ENCODE measurements around the gene VIT. TPM values are rescaled to one million over a fixed set of nuclear protein-coding genes. Genes with fewer than 3 reads are reported as not detected.

Gene VIT
- total and polyA plus RNA-seq, 2 experiments from 2014 or later, result 0.22 to 0.31 TPM

DNA sequence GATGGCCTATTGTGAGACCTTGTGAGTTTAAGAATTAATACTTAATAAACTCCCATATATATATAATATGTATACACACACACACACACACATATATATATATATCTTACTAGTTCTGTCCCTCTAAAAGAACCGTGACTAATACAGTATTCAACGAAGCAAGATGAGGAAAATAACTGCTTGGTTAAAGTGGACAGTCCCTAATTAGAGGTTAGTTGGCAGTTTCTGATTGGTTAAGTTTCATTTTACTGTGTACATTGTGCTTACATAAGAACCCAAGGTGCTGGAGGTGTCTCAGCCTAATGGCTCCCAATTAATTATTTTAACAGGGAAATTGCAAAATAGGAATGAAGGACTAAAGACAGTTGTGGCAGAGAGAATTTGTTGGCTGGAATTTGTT is 137.7 kb downstream of the VIT start:
- TF ChIP-seq EZH2phosphoT487 (IDR thresholded peaks at IDR 0.05; ENCODE audit: insufficient read depth, low read depth) (no peak), EZH2 (IDR thresholded peaks at IDR 0.05; ENCODE audit: insufficient read depth, poor library complexity, severe bottlenecking) (no peak)
- 84 to 89% methylated on average over 2 of the region's 2 CpGs for WGBS, 2 experiments (ENCODE audit: low coverage in 1 of 2, low lambda C conversion rate in 2 of 2, missing lambda C conversion rate in 2 of 2)
- in situ Hi-C loops (cut with MboI), result no loop called here

GRCh38 chr2:36834731-36835524 is 138.4 kb downstream of the VIT start:
- 49 to 50% methylated on average over 5 of the region's 5 CpGs for WGBS, 2 experiments (ENCODE audit: low coverage in 1 of 2, low lambda C conversion rate in 2 of 2, missing lambda C conversion rate in 2 of 2)

More for the DNA sequence above, 137.7 kb downstream of the VIT start:
- H3K9me3 ChIP-seq (ENCODE audit: low read depth), result no peaks in the 10 kb centered on the region
- H3K9ac ChIP-seq, result no peak overlapping the region
- no peaks in the 10 kb centered on the region for H3F3A ChIP-seq (ENCODE audit: insufficient read depth)
- H3K4me1 ChIP-seq (ENCODE audit: insufficient read depth), result no peaks in the 10 kb centered on the region
- H3K27ac ChIP-seq, result no peak overlapping the region
- H3K9me2 ChIP-seq (ENCODE audit: insufficient read depth), result no peaks in the 10 kb centered on the region
- H2AFZ ChIP-seq, result no peak overlapping the region
- H3K4me3 ChIP-seq, result no peak overlapping the region
- DNase-seq, result no peak
- no peaks in the 10 kb centered on the region for H3K27me3 ChIP-seq (replicated peaks; ENCODE audit: insufficient read depth)
- no peaks in the 10 kb centered on the region for H3K79me2 ChIP-seq (ENCODE audit: insufficient read depth)
- no peaks in the 10 kb centered on the region for H3K36me3 ChIP-seq (ENCODE audit: low read depth)
- no peaks in the 10 kb centered on the region for H4K20me1 ChIP-seq (ENCODE audit: insufficient read depth)
- no peak overlapping the region for H3K4me2 ChIP-seq (ENCODE audit: unreplicated experiment)

DNA sequence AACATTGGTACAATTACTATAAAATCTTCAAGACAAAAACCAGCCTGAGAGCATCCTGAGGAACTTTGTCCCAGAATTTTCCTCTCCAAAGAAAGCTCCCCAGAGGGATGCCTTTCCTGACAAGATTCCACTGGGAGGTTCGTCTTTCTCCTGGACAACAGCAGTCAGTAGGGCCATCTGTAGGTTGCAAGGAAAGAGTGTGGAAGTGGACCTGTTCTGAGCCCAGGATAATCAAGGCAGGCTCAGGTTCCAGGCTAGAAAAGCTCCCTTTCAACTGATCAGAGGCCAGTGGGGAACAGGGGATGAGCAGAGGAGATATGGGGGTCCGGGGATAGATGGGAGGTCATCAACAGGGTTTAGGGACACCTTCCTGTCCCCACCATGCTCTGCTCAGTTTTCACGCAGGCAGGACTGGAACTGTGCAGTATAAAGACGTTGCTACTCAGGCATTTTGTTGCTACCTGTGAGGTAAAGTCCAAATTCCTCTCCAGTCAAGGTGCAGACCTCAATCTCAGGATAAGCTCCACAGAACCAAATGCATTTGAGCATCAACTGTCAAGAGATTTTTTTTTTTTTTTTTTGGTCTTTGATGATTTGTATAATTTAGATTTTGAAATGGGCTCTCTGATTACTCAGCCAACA is 143.6 kb downstream of the VIT start:
- Histone ChIP-seq H3K79me2 (ENCODE audit: insufficient read depth) (no peaks in the 10 kb centered on the region), H3K9ac (no peak overlapping the region), H3K4me2 (ENCODE audit: unreplicated experiment) (no peak overlapping the region), H3K27ac (no peak overlapping the region), H3K36me3 (ENCODE audit: low read depth) (0 out of 2 replicates have a peak, but pooled peaks cover 3% of the 10 kb centered on the region), H3K9me2 (ENCODE audit: insufficient read depth) (no peaks in the 10 kb centered on the region), H3K4me1 (ENCODE audit: insufficient read depth) (no peaks in the 10 kb centered on the region), H3K4me3 (no peak overlapping the region), H3K9me3 (ENCODE audit: low read depth) (no peaks in the 10 kb centered on the region), H3K27me3 (replicated peaks; ENCODE audit: insufficient read depth) (no peaks in the 10 kb centered on the region), H4K20me1 (ENCODE audit: insufficient read depth) (no peaks in the 10 kb centered on the region), H2AFZ (no peak overlapping the region), H3F3A (ENCODE audit: insufficient read depth) (no peaks in the 10 kb centered on the region)
- TF ChIP-seq EZH2phosphoT487 (IDR thresholded peaks at IDR 0.05; ENCODE audit: insufficient read depth, low read depth) (no peak), EZH2 (IDR thresholded peaks at IDR 0.05; ENCODE audit: insufficient read depth, poor library complexity, severe bottlenecking) (no peak)
- WGBS, 2 experiments (ENCODE audit: low coverage in 1 of 2, low lambda C conversion rate in 2 of 2, missing lambda C conversion rate in 2 of 2), result 99% methylated on average over 4 of the region's 4 CpGs
- no peak for DNase-seq
- in situ Hi-C loops (cut with MboI), result no loop called here

More at GRCh38 chr2:36834731-36835524, 138.4 kb downstream of the VIT start:
- no peak overlapping the region for H3K4me2 ChIP-seq (ENCODE audit: unreplicated experiment)
- no peaks in the 10 kb centered on the region for H3K27me3 ChIP-seq (replicated peaks; ENCODE audit: insufficient read depth)
- H3F3A ChIP-seq (ENCODE audit: insufficient read depth), result no peaks in the 10 kb centered on the region
- no peak for TF ChIP-seq EZH2phosphoT487 (IDR thresholded peaks at IDR 0.05; ENCODE audit: insufficient read depth, low read depth)
- TF ChIP-seq EZH2 (IDR thresholded peaks at IDR 0.05; ENCODE audit: insufficient read depth, poor library complexity, severe bottlenecking), result no peak
- H3K9ac ChIP-seq, result no peak overlapping the region
- no peaks in the 10 kb centered on the region for H4K20me1 ChIP-seq (ENCODE audit: insufficient read depth)
- no peak for DNase-seq
- H3K4me3 ChIP-seq, result no peak overlapping the region
- H3K9me3 ChIP-seq (ENCODE audit: low read depth), result no peaks in the 10 kb centered on the region
- in situ Hi-C loops (cut with MboI), result no loop called here
- no peak overlapping the region for H2AFZ ChIP-seq
- H3K9me2 ChIP-seq (ENCODE audit: insufficient read depth), result no peaks in the 10 kb centered on the region
- H3K4me1 ChIP-seq (ENCODE audit: insufficient read depth), result no peaks in the 10 kb centered on the region
- H3K79me2 ChIP-seq (ENCODE audit: insufficient read depth), result no peaks in the 10 kb centered on the region
- no peak overlapping the region for H3K27ac ChIP-seq
- H3K36me3 ChIP-seq (ENCODE audit: low read depth), result no peaks in the 10 kb centered on the region

- H3K27me3 ChIP-seq (replicated peaks; ENCODE audit: insufficient read depth), result no peaks in the 10 kb centered on the region
- H3K9ac ChIP-seq, result no peak overlapping the region
- peaks cover 11% of the 10 kb centered on the region for H3K36me3 ChIP-seq (ENCODE audit: low read depth)
- no peak for TF ChIP-seq EZH2phosphoT487 (IDR thresholded peaks at IDR 0.05; ENCODE audit: insufficient read depth, low read depth)
- no peak for TF ChIP-seq EZH2 (IDR thresholded peaks at IDR 0.05; ENCODE audit: insufficient read depth, poor library complexity, severe bottlenecking)
- H3K4me1 ChIP-seq (ENCODE audit: insufficient read depth), result no peaks in the 10 kb centered on the region
- no peak overlapping the region for H3K4me3 ChIP-seq
- DNase-seq, result no peak
- H3K4me2 ChIP-seq (ENCODE audit: unreplicated experiment), result no peak overlapping the region
- H3F3A ChIP-seq (ENCODE audit: insufficient read depth), result no peaks in the 10 kb centered on the region
- H2AFZ ChIP-seq, result no peak overlapping the region
- no peaks in the 10 kb centered on the region for H4K20me1 ChIP-seq (ENCODE audit: insufficient read depth)
- H3K9me2 ChIP-seq (ENCODE audit: insufficient read depth), result no peaks in the 10 kb centered on the region
- no peak overlapping the region for H3K27ac ChIP-seq
- H3K79me2 ChIP-seq (ENCODE audit: insufficient read depth), result no peaks in the 10 kb centered on the region
- no peaks in the 10 kb centered on the region for H3K9me3 ChIP-seq (ENCODE audit: low read depth)
- in situ Hi-C loops (cut with MboI), result no loop called here
Observed at GRCh38 chr2:36843838-36844237, 147.3 kb downstream of the VIT start.

Data from GM23248 (cell line).